HG03565 (cell line): ENCODE results near the gene TIRAP.
"Not testable (repeated sequence)": the region's sequence is repeated elsewhere in the genome, so short reads cannot be mapped to it uniquely, and the experiment has no call there.

Source experiments
- ATAC-seq: cut with Tn5 transposase; IDR thresholded peaks from one replicate; pipeline ENCODE4 v1.9.1; 2021; ENCODE audit warnings: mild to moderate bottlenecking, moderate library complexity; ENCODE audit not compliant: unreplicated experiment

Gene TIRAP, protein sequence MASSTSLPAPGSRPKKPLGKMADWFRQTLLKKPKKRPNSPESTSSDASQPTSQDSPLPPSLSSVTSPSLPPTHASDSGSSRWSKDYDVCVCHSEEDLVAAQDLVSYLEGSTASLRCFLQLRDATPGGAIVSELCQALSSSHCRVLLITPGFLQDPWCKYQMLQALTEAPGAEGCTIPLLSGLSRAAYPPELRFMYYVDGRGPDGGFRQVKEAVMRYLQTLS

GRCh38 chr11:126282736-126283591, at the start of gene TIRAP:
TSS of gene TIRAP (plus strand) at chr11:126283093. CDS start at chr11:126290895, 7,802 bp downstream.
- ATAC-seq: peak; percentile 45

DNA sequence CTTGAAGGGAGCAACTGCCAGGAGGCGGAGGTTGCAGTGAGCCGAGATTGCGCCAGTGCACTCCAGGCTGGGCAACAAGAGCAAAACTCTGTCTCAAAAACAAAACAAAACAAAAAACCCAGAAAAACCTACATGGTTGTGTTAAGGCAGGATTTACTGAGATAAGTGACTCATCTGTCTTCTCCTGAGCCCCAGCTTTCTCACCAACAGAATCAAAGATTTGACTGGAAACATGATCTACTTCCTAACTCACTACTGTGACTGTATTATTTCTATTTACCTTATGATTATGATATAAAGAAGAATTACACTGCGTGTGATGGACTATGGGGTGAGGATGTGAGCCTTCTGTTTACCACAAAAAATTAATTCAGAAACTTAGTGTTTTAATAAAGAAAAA, 49.5 kb upstream of the TIRAP start:
- ATAC-seq: no peak

DNA sequence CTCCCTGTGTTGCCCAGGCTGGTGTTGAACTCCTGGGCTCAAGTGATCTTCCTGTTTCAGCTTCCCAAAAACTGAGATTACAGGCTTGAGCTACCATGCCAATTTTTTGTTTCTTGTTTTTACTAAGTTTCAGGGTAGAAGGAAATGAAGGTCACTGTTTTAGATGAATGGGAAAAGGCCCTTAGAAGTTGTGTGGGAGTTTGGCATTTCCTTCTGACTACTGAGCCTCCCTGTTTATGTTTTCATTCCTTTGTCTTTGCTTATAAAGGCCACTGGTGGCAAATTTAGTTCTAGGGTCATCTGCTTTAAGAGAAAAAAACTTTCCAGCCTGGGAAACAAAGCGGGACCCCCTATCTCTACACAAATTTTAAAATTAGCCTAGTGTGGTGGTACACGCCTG, 36.3 kb upstream of the TIRAP start:
- ATAC-seq: no peak

GRCh38 chr11:126253265-126253664, 29.6 kb upstream of the TIRAP start:
- no peak for ATAC-seq

DNA sequence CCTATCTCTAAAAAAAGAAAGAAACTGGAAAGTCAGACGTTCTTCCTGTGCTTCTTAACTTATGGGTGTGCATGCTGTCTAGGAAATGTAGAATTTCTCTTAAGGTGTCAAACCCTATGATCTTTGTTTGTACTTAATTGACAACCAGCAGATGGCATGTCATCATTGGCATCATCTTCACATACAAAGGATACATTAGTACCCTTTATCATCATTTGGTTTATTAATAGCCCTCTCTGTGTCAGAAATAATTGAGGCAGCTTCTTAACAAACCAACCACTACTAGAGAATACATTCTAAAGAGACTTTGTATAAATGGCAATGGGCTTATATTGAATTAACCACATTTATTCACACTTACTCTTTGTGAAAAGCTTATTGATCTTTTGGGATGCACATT, 28.1 kb upstream of the TIRAP start:
- no peak for ATAC-seq

DNA sequence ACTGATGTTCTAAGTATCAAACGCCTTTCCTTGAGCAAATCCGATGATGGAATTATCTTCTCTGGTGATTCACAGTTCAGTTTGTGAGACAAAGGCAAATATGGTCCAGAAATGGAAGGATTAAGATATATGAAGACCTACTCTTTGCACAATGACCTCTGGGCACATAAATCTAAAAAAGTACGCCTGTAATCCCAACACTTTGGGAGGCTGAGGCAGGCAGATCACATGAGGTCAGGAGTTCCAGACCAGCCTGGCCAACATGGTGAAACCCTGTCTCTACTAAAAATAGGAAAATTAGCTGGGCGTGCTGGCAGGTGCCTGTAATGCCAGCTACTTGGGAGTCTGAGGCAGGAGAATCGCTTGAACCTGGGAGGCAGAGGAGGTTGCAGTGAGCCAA, 27.4 kb upstream of the TIRAP start:
- not testable (repeated sequence) for ATAC-seq

GRCh38 chr11:126256216-126256615, 26.7 kb upstream of the TIRAP start:
- no peak for ATAC-seq

DNA sequence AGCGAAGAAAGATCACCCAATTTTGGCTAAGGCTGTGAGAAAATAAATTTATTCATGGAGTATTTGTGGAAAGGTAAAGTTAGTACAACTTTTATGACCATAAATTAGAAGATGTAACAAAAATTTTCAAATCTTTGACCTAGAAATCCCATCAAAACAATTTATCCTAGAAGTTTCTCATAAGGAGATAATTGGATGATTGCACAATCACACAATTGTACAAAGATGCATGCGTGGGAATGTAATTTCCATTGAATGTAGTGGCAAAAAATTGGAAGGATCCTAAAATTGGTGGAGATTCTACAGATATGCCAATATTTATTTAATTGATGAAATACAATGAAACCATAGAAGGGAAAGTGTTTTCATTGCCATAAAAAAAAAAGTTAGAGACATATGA, 25.7 kb upstream of the TIRAP start:
- no peak for ATAC-seq

DNA sequence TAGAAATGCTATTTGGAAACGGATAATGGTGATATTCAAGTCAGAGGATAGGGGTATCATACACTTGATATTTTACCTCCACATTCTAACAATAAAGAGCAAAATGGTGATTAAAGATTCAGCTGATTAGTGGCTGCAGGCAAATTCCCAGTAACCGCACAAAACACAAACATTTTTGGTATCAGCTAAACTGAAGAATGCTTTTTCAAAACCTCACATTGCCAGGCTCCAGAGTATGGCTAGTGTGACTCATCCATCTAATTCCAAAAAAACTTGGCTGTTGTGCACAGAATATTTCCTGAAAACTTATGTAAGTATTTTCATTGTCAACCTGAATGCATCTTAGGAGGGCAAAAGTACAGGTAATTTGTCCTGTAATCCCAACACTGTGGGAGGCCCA, 25.1 kb upstream of the TIRAP start:
- no peak for ATAC-seq

- ATAC-seq: no peak
These were observed 20.7 kb upstream of the TIRAP start for GRCh38 chr11:126262216-126262615.

DNA sequence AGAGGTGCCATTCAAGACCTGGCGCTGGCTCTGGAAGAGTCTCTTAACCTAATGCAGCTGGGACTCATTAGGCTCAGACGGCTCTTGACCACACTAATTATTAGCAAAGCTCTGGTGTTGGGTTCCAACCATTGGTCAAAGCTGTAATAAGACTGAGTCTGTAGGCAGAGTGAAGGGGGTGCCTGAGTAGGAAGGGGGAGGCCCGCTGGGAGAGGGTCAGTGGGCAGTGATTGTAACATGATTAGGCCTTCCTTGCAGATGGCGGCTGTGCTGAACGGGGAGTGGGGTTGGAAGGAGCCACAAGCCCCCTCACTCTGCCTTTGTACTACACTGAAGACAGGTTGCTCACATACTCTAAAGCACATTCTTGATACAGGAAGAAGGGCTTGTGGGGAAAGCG, 19.4 kb upstream of the TIRAP start:
- no peak for ATAC-seq

DNA sequence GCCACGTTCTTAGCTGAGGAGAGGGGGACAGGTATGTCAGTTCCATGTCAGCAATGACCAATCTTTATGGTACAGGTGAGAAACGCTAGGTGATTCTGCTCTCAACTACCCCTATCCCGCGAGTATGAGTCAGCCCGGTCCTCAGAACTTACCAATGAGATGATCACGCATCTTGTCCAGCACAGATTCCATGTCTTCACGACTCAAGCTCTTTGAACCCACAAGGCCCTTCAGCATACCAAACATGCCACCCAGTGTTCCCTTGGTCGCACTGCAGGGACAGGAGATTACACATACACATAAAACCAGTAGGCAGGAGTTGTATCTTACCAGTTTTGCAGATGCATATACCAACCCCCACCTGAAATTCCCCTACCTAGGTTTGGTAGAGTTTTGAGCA, 17.1 kb upstream of the TIRAP start:
- ATAC-seq: no peak

DNA sequence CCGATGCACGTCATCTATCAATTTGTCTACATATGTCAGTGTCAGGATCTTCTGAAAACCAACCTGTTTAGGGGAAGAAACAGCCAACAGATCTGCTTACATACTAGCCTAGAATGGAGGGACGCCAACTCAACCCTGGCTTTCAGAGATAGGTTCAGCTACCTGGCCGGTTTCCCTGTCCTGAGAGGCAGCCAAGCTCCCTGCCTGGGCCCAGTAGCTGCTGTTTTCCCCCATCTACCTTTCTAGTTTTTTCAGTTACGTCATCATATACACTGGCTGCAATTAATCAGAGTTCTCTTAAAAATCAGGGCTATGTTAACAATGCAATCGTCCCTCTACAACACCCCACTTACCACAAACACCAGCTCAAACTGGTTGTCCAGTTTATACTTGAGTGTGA, 15.2 kb upstream of the TIRAP start:
- ATAC-seq: no peak

- no peak for ATAC-seq
These were observed 14.6 kb upstream of the TIRAP start for GRCh38 chr11:126268361-126268707.

DNA sequence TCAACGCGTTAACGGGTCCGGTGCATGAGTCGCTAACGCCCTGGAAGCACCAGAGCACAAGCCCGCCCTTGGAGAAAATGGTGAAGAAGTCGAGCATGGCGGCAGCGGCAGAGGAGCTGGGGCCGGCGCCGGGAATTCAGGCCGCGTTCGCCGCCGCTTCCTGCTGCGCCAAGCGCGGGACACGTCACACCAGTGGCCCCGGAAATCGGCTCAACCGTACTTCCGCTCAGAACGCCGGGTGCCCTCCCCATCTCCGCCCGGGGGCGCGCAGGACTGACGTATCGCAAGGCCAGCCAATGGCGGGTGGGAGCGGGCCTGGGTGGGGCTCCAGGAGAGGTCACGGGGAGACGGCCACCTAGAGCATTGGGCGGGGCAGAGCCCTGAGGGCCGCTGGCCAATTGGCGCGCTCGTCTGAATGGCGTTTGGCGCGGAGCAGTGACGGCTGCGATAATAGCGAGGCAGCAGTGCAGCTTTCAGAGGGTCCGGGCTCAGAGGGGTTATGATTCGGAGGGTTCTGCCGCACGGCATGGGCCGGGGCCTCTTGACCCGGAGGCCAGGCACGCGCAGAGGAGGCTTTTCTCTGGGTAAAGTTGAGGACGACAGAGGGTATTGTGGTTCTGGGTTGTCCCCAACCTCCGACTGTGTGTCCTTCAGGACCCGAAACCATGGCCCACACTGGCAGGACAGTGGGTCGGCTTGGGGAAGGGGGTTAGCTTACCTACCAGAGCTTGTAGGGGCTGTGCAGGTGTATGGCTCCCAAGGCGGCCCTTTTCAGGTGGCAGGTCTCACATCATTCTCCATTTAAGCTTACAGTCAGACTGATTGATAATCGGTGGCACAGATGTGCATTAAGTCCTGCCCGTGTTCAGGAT, 13.9 kb upstream of the TIRAP start, which contains the start of the genes FOXRED1 and SRPRA:
Gene FOXRED1 (plus strand): TSS at position 447 of the 872 bp plus-strand sequence. CDS start 53 bp downstream, at position 500.
Gene SRPRA (minus strand): TSS at position 188 of the 872 bp plus-strand sequence. CDS start 91 bp downstream, at position 97.
- peak; percentile 94 for ATAC-seq

DNA sequence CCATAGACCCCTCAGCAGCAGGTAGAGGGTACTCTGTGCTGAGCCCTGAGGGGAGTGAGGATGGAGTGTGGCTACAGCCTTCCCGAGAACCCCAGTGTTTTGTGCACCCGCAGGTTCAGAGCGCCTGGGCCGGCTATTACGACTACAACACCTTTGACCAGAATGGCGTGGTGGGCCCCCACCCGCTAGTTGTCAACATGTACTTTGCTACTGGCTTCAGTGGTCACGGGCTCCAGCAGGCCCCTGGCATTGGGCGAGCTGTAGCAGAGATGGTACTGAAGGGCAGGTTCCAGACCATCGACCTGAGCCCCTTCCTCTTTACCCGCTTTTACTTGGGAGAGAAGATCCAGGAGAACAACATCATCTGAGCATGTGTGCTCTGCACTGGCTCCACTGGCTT, 5.6 kb upstream of the TIRAP start:
- no peak for ATAC-seq

DNA sequence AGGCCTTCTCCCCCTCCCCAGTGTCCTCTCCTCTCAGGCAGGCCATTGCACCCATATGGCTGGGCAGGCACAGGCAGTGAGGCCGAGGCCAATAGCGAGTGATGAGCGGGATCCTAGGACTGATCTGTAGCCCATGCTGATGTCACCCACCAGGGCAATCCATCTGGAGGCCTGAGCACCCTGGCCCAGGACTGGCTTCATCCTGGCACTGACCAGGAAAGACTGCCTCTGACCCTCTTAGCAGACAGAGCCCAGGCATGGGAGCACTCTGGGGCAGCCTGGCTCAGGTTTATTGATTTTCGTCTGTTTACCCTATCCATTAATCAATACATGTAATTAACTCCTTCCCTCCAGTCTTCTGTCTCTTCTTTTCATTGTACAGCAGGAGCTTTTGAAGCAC, 5.1 kb upstream of the TIRAP start:
- no peak for ATAC-seq

GRCh38 chr11:126279191-126279590, 3.7 kb upstream of the TIRAP start:
- ATAC-seq: no peak

DNA sequence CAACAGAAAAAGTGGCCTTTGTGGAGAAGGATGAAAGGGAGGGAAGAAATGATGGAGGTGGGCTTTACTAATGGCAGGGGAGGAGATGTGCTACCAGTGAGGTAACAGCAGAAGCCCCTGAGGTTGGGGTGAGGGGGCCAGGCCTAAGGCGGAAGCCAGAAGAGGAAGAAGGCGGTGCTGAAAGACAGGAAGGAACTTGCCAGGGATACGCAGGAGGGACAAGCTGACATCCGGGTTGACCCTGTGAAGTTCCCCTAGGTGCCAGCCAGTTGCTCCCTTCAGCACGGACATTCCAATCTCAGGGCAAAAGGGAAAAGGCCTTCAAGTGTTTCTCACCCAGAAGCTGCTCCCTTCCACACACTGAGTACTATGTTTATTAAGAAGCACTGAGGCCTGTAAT, 2.3 kb upstream of the TIRAP start:
- ATAC-seq: no peak

DNA sequence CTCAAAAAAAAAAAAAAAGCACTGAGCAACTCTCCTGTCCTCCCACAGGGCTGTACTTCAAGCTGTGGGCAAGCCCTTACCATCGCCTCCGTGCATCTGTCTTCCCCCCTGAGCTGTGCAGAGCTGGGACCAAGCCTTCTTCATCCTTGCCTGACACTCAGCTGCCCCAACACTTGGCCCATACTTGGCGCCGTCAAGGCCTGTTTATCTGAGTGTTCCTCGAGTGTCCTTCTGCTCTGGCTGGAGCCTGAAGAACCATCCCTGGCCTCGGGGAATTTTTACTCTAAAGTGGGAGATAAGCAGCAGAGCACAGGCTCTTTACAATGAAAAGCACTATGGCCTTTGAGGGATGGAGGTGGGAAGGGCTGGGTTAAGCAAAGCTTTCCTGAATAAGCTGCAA, 1.6 kb upstream of the TIRAP start:
- ATAC-seq: no peak

- no peak for ATAC-seq
These were observed 1.2 kb upstream of the TIRAP start for GRCh38 chr11:126281666-126282175.
